HG03432 (cell line): ENCODE measurements around the gene NTF3.

ENCODE experiments used
- ATAC-seq: cut with Tn5 transposase; IDR thresholded peaks from one replicate; pipeline ENCODE4 v1.9.1; 2021; ENCODE audit warnings: mild to moderate bottlenecking, moderate library complexity; ENCODE audit not compliant: unreplicated experiment

The NTF3 gene

DNA sequence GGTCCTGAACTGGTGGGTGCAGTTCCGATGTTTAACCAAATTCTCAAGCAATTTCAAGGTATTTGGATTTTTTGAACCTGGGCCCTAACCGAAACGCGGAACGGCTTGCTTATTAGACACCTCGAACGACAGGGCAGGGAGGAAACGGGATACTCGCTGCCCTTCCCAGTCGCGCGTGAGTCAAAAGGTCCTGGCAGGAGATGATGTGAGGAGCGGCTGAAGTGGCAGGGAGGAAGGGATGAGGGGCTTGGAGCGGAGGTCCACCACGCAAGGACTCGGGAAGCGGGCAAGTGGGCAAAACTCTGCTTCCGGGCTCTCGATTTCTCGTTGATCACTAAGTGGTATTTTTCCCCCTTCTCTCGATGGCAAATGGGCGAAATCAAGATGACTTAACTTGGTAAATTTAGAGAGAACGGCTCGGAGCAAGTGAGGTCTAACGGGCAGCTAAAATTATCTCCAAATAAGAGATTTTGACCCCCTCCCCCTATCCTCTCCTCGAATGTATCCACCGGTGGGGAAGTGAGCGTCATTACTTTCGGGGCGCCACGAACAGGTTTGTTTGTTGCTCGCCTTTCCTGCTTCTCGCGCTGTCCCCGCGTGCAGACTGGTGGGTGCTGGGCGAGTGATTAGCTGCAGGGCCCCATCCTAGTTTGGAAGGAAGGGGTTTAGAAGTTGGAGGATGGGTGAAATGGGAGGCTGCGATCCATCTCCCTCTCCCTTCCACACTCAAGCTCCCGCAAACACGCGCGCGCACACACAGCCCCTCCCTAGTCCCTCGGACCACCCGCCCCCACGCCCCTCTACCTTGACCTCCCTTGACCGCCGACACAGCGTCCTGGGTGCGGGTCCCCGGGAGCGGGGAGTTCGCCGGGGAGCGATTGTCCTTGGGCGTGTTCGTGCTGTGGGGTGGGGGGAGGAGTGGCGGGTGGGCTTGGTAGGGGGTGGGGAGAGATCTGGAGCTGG is 986 bp upstream of the NTF3 start:
- no peak for ATAC-seq

DNA sequence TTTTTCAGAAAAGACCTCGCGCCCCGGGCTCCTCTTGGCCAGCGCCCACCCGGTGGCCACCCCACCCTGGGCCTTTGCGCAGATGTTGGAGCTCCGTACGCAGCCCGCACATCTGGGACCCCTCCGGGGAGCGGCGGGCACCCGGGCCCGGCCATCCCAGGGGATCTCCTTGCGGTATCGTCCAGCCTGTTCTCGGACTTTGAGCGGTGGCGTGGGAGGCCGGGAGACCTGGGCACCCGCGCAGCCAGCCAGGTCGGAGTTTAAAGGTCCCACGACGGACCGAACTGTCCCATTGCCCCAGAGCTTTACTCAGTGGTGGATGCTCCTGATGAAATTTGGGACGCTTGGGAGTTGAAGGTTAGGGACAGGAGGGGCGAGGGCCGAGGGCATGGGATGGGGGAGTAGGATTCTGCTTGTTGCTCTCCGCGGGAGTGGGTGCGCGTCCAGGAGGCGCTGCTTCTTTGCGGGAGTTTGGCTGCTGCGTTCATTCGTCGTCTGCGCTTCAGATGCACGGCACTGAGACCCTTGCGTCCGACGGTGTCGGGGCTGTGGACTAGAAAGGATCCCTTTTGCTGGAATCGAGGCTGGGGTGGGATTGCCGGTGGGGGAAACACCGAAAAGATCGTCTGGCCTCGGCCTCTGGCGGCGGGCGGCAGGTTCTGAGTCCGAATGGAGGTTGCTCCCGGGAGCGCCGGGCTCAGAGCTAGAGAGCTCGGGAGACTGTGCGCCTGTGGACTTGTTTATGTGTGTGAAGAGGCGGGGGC is 1.4 kb downstream of the NTF3 start:
- no peak for ATAC-seq

DNA sequence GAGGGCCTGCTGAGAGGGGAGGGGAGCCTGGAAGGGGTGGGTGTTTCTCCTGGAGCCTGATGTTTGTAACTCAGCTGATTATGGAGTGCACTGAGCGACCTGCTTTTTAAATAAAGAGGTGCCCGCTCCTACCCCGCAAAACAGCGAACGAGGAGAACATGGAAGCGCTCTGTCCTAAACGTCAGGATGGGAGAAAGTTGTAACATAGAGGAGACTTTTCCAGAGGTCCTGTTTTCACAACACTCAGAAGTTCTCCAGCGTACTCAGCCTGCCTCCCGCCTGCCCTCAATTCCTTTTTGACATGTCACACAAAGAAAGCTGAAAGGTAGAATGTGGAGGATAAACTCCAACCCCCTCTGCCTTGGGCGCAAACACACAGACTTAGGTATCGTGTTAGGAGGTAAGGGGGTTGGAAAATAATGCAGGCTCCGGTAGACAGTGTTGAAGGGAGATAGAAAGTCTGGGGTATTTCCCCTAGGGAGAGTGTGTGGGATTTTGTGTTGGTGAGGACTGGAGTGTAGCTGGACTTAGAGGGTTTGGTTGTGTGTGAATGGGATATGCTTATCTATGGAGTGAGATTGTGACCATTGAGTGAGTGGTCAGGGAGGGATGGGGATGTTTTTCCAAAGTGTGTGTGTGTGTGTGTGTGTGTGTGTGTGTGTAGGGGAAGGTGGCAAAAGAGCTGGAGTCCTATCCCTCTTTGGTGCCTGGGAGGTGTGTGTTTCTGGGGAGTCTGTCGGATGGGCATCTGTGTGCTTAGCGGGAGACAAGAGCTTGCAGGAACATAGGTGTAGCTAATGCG is 2.1 kb downstream of the NTF3 start:
- ATAC-seq, result no peak

DNA sequence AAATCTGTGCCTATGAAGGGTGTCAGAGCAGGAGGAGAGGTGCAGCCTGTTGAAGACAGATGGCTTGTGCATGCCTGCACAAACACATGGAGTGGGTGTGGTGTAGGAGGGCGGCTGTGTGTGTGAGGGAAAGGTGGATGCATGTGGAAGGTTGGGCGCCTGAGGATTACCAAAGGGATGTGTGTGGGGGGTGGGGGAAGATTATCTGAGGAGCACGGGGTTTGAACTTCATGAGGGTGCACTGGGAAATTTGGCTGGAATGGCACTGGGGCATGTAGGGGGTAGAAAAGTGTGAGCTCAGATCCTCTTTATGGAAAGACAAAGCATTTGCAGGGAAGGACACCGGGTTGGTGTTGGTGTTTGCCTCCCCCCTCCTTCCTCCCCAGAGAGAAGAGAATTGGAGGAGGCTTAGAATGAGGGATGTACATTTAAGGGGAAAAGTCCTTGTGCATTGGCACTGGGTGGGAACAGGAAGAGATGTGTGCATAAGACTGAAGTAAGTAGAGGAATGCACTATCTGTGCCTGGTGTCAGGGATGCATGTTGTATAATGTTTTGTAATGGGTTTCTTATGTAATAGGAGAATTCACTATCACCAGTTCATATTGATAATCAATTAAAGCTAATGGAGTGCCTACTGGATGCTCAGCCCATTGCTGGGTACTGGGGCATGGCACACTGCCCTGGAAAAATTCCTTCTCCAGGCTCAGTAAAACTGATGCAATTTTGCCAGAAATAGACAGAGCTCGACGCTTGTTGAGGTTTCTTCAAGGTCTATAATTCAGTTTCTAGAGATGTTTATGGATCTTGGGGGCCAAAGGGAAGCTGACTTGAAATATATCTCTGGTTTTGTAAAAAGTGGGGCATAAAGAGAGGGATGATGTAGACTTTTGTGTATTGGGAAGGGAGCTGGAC is 3.0 kb downstream of the NTF3 start:
- ATAC-seq, result no peak

DNA sequence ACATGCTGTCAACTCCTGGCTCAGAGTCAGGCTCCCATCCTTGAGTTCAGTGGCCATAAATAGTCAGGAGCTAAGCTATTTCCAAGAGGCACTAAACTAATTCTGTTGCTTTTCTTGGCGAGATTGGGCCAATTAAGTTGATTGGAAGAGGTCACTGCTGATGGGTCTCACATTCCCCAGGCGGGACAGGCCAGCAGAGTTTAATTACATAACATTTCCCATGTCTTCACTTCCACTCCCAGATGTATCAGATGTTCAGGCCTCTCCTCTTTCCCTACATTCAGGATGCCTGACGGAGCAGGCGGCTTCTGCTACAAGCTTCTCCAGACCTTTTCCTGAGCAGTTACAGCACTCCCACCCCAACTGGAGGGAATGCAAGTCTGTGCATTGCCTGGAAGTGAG is 5.3 kb downstream of the NTF3 start:
- no peak for ATAC-seq

DNA sequence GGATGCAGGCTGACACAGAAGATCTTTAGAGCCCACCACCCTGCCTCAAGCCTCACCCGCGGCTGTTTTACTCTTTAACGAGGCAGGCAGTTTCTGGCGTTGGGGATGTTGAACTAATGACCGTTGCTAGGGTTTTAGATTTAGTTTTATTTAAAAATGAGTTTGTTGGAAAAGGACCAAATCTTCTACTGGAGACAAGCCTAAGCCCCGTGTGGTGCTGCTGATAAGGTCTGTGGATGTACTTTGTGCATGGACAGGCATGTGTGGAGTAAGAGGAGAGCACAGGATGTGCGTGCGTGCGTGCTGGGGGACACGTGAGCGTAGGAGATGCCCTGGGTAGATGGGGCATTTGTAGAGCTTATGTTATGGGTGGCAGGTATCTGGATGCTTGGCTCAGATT is 5.7 kb downstream of the NTF3 start:
- no peak for ATAC-seq

DNA sequence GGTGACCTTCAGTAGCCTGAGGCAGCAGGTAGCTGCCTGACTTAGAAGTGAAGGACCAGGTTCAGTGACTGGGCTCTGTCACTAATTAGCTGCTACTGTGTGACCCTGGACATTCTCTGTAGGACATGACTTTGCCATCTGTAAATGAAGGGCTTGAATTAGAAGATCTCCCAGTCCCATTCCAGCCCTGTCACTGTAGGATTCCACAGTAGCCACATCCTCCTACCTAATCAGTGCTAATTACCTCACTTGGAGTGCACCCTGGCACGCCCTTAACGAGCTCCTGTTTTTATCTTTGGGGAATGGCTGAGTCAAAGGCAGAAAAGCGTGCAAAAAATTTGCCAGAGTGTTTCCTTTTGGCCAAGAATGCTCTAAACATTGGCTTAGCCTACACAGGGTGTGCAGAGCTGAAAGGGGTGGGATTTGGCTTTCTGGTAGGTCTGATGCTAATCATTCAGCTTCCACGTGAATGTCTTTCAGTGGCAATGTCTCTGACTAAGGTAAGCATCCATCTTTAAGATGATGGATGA is 6.8 kb downstream of the NTF3 start:
- no peak for ATAC-seq

DNA sequence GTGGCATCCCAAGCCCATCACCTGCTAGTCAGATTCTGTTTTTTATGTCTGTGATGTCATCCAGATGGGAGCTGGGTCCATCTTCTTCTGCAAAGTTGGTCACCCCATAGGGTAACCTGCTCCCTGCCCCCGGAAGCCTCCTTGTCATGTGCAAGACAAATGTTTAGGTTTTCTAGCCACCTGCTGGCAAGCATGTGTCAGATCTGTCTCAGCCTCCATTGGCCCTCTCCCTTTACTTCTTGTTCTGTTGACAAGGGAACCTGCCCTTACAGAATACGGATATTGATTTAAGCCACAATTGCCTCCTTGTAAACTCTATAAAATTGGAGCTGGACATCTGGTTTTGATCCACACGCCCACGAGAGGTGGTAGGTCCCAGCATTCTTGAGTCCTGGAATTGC is 7.5 kb downstream of the NTF3 start:
- no peak for ATAC-seq

DNA sequence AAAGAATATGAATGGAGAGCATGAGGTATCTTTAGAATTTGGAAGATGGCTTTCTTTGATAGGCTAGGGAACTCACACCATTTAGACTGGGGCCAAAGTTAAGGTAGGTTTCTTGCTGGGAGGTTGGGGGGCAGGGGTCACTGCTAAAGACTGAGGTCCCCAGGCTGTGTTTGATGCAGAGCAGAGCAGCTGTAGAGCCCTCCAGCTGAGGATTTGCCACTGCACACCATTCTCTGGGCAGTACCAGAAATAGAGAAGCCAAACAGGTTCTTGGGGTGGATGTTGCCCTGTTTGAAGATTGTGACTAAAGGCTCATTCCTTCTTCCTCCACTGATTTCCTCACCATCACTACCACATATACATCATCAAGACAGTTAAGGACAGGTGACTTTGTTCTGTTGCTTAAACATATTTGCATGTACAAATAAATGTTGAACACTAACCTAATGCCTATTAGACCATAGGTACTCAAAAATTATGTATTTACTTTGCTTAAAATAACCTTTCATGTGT is 7.9 kb downstream of the NTF3 start:
- ATAC-seq, result no peak

DNA sequence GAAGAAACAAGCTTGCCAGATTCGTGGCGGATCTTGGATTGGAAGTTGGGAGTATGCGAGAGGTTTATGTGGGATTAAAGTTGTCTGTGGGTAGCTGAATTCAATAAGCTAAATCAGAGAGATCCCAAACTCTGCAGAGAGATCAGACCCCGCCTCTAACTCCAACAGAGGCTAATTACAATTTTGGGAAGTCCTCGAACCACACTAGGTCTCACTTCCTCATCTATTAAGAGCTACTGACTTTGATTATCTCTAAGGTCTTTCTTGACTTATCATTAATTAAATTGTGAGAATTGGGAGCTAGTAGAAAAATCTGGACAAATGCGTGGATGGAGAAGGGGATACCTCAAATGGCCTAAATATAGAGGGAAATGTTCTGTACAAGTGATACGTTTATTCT is 9.1 kb downstream of the NTF3 start:
- ATAC-seq, result no peak

DNA sequence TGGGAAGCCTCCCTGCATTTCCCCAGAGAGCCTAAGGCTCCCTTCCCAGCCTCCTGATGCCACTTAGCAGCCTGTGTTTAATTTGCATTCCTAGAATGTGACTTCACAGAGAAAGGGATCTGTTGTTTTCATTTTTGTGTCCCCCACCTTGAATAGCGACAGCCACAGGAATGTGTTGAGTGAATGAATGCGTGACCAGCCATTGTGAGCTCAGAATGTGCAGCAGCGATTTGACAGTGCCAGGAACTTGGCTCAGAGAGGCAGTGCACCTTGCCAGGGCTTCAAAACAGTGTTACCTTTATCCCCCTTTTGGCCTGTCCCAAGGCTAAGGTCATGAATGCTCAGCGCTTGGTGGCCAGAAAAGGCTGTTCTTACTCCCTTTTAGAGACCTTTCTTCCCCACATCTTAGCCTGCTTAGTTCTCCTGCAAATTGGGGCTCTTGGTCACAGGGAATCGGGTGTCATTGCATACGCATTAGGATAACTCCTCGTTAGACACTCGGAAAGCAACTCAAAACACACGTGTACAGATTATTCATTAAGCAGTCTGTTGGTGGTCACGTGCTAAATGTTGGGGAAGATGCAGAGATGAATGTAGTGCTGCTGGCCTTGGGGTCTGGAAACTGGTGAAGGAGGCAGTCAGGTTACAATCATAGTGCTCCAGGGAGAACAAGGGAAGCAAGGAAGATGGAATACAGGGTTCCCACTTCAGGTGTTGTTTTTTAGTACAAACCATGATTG is 9.8 kb downstream of the NTF3 start:
- ATAC-seq, result no peak

DNA sequence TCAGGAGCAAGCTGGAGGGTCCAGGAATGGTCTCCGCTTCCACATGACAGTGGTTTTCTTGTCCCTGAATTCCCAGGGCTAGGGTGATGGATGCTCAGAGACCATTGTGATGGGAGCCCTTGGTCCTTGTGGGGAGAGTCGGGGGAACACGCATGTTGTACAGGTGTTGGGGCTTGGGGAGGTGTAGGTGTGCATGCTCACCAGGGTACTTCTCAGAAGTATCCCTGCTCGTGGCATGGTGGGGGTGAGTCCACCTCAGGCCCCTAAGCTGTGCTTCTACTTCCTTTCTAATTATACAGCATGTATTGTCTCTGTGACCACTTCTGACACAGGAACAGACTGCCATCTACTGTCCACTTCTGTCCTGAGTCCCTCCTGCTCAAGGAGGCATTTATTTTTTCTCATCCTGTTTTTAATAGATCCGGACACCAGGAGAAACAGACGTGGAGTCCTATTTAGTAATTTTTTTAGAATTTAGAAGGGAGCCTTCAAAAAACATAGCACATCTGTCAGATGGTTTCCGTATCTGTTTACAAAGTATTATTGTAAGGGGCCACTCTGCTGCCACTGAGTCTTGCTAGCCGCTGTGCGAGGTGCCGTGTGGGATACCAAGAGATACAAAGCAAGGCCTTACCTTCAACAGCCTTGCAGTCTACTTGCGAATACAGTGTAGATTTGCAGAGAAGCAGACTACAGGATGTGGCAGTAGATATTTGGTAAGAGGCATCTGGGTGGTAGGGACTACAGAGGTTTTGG is 10.5 kb downstream of the NTF3 start:
- ATAC-seq, result no peak

DNA sequence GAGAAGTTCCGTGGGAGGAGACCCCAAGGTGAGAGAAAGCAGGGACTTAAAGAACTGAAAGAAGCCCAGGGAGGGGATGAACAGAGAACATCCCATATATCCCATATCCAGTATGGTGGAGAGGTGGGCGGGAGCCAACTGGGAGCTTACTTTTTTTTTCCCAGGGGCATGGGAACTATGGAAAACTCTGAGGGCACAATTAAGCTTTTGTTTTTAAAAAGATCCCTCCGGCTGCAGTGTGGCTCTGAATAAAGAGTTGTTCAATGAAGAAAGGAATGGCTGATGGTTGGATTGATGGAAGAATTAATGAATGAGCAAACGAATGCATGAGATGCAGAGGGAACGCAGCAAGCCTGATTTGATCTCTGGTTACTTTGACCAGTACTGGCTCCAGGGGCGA is 12.6 kb downstream of the NTF3 start:
- no peak for ATAC-seq

DNA sequence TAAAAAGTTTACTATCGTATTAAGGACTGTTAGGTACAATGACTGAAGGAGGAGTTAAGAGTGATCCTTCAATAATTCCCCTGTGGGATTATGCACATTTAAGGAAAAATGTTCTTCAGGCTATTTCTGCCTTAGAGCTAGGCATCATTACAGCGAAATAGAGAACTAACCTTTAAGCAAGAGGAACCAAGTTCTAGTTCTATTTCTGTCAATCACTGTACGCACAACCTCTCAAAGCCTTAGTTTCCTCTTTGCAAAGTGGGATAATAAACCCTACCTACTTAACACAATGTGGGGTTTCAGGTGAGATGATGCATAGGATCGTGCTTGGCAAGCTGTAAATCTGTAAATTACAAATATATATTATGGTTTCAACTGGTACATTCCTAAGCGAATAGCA is 15.4 kb downstream of the NTF3 start:
- ATAC-seq, result no peak

DNA sequence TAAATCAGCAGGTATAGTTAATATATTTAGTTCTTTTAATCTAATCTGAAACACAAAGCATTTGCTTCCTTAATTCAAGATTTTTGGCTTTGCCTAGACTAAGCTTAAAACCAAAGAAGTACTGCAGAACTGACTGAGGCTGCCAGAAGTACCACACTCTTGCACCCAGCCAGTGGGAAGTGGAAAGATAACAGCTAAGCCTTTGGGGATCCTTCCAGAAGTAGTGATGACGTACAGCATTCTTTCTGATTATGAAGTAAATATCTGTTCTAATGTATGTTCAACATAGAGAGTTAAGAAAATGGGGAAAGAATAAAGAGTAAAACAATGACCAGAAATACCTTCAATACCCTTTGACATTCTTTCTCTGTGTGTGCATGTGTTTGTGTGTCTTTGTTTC is 19.3 kb downstream of the NTF3 start:
- ATAC-seq, result no peak

DNA sequence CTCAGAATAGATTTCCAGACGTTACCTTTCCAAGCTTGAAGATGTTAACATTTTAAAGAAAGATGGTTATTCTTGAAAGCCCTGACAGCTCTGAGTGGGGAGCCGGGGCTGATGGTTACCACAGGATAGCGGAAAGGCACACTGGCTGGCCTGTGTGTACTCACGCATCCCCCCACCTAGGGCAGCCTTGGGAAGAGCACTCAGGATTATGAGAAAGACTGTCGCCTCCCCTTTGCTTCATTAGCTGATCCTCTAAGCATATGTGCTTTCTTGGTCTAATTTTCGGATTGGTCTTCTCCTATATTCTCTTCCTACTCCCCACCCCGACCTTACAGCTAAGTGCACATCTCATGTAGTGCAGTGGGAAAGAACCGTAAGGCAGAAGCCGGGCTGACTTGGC is 20.7 kb downstream of the NTF3 start:
- ATAC-seq, result no peak

DNA sequence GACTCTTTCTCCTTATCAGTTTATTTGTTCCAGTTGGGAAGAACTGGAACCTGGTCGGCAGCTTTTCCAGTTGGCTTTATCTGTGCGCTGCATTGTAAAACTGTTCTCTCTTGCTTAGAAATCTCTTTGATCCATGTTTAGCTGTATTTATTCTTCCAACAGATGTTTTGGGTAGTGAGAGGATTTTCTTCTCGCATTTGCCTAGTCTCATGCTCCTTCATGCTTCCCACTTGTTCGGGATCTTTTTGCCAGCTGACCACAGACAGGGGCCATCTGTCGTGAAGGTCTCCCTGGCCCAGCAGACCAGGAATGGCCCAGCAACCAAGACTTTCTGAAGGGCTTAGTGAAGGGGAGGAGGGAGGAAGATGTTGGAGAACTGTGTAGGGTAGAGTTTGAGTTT is 21.6 kb downstream of the NTF3 start:
- no peak for ATAC-seq

DNA sequence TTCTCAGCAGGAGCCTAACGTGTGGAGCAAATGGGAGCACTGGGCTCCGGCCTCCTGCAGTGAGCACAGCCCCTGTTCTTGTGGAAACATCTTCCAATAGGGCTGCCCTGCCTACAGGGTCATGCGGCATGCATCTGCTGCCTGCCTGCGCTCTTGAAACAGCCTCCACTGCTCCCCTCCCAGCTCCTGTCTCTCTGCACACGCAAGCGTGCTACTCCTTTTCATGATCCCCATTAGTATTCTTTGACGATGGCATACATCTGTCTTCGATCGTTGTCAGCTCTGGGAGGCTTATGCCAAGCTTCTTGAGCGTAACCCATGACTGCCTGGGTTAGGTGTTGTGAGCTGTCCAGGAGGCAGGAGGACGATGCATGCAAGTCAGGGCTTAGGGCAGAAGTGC is 23.1 kb downstream of the NTF3 start:
- ATAC-seq, result no peak
